ENCODE data around the gene CPNE7. TPM values are rescaled to one million over a fixed set of nuclear protein-coding genes. Genes with fewer than 3 reads are reported as not detected.
"Not testable (repeated sequence)": the region's sequence is repeated elsewhere in the genome, so short reads cannot be mapped to it uniquely, and the experiment has no call there.

Gene CPNE7
- total RNA-seq, 1 experiment from 2014 or later, result 18.5 TPM

GRCh38 chr16:89583197-89583894, 7.8 kb downstream of the CPNE7 start:
- DNase-seq (ENCODE audit: low spot score), result no peak

DNA sequence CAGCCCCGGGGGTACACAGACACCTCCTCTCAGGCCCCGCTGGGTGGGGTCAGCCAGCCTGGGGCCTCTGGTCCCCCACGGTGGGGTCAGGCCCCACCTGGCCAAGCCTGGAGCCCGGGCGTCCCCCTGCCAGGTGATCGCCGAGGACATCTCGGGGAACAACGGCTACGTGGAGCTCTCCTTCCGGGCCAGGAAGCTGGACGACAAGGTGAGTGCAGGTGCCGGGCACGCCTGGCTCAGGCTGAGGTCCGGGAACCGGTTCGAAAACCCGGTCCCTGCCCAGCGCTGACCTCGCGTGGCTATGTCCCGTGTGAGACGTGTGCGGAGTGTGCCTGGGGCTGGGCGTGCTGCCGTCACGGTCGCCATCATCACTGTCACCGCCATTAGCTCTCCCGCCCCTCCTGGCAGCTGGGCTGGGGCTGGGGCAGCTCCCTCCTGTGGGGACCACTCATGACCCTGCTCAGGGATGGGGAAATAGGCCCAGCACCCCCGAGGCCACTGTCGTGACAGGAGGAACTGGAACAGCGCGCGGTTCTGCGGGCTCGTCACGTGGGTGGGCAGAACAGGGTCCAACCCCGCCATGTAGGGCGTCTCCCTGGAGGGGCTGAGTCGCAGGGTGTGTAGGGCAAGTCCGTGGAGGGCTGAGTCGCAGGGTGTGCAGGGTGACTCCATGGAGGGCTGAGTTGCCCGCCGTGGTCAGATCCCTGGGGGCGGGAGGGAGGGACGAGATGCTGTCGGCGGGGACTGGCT, 8.5 kb downstream of the CPNE7 start:
- DNase-seq (ENCODE audit: low spot score), result peak; percentile 15

GRCh38 chr16:89584768-89585549, 9.4 kb downstream of the CPNE7 start:
- peak; percentile 59 for DNase-seq (ENCODE audit: low spot score)

DNA sequence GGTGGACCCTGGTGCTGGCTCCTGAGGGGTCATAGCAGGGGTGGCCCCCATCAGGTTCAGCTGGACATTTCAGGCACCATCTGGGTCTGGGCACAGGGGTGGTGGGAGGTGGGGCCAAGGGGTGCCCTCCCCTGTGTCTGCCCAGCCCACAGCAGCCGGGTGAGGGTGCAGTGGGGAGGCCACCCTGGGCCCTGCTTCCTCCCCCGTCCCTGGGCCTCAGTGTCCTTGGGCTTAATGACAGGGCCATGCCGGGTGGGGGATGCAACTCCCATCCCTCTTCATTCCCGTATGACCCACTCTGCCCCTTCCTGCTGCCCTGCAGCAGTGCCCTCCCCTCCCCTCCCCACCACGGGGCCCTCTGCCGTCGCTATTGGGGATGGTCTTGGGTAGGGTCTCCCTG, 10.7 kb downstream of the CPNE7 start:
- DNase-seq (ENCODE audit: low spot score), result no peak

DNA sequence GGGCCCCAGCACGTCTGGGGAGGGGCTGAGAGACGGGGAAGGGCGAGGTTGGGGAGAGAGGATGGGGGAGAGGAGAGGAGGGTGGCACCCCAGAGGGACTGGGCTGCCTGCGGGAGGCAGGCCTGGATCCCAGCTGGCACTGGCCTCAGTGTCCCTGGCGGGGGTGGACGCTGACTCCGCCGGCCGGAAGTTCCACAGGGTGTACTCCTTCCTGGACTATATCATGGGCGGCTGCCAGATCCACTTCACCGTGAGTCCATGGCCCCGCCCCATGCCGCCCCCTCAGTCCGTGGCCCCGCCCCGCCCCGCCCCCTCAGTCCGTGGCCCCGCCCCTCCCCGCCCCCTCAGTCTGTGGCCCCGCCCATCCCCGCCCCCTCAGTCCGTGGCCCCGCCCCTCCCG, 11.3 kb downstream of the CPNE7 start:
- DNase-seq (ENCODE audit: low spot score), result peak; percentile 44

GRCh38 chr16:89587676-89588075, 12.1 kb downstream of the CPNE7 start:
- not testable (repeated sequence) for DNase-seq (ENCODE audit: low spot score)

GRCh38 chr16:89588413-89589109, 13.0 kb downstream of the CPNE7 start:
- DNase-seq (ENCODE audit: low spot score), result no peak

DNA sequence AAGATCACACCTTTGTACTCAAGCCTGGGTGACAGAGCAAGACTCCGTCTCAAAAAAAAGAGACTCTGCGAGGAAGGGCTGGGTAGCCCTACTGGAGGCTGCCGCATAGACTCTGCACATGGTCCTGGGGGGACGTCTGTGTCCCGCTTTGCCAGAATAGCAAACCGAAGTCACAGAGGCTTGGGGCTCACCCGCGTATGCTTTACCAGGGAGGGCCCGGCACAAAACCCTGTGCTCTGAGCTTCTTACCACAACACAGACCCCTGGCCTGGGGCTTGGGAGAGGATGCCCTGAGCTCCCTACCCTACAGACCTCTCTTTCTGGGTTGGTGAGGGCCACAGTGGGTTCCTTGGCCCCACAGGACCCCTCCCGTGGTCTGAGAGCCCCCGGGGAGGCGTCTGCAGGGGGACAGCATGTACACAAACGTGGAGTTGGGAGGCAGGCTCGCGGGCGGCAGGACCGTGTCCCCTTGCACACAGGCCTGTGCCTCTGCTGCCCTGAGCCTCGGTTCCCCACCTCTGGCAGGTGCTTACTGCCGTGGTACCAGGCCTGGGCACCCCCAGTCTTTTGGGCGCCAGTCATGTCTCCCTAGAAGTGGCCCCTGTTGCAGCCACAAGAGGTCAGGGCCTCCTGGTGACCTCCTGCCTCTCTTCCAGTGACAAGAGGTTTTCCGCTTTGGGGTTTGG, 13.8 kb downstream of the CPNE7 start:
- DNase-seq (ENCODE audit: low spot score), result no peak

DNA sequence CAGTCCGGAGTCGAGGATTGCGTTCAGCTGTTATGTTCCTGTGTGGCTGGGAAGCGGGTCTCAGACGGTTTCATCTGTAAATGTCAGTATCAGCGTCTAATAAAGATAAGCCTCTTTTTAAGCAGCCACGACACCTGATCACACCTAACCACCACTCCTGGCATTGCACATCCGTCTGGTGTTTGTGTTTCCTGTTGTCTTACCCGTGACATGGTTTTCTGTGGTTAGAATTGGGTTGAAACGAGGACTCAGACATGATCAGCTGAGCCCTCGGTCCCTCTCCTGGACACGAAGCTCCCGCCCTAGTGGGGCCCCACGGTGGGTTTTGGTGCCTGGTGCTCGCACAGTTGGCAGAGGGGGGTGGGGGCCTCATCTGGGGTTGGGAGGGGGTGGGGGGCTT, 18.3 kb downstream of the CPNE7 start:
- DNase-seq (ENCODE audit: low spot score), result no peak

- DNase-seq (ENCODE audit: low spot score), result no peak
Measured at GRCh38 chr16:89595330-89596060, 19.9 kb downstream of the CPNE7 start.

- DNase-seq (ENCODE audit: low spot score), result no peak
Measured at GRCh38 chr16:89596061-89596689, 20.6 kb downstream of the CPNE7 start.

DNA sequence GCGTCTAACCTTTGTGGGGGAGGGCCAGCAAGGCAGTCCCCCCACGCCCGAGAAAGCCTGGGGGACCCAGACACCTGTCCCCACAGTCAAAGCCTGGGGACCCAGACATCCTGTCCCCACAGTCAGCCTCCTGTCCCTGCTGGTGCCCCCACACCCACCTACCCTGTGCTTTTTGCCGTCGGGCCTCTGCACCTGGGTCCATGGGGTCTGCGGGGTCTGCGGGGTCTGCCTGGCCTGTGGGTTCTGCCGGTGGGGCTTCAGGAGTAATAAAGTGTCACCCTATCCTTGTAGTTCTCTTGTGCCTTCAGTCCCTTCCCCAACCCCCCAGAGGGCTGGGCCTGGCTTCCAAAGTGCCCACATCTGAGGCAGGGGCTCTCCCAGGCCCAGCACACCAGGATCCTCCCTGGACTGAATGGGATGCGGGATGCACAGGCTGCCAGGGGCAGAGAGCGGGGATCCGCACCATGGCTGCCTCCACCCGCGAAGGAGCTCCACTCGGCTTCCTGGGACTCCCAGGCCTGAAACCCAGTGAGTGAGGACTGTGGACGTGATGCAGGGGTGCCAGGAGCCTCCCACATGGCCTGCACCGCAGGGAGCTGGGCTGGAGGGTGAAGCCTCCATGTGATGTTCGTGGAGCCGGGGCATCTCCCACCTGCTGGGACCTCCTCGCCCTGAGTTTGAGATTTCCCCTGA, 21.5 kb downstream of the CPNE7 start:
- no peak for DNase-seq (ENCODE audit: low spot score)

GRCh38 chr16:89598199-89598598, 22.6 kb downstream of the CPNE7 start:
- DNase-seq (ENCODE audit: low spot score), result no peak

DNA sequence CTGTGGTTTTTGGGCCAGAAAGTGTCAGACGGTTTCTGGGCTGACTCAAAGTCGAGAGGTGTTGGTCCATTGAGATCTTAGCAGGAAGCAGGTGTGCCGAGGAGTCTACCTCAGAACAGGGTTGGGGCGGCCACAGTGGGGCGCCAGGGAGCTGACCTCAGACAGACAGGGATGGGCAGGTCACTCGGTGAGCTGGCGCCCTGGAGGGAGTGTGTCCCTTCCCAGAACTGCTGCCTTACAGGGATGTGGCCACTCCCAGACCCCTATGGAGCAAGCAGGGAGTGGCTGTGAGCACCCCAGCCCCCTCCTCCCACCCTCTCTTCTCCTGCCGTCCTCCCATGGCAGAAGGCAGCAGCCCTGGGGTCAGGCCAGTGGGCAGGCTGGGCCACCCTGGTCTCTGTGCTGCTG, 23.9 kb downstream of the CPNE7 start:
- peak; percentile 79 for DNase-seq (ENCODE audit: low spot score)

GRCh38 chr16:89599902-89600301, 24.3 kb downstream of the CPNE7 start:
- DNase-seq (ENCODE audit: low spot score), result no peak

DNA sequence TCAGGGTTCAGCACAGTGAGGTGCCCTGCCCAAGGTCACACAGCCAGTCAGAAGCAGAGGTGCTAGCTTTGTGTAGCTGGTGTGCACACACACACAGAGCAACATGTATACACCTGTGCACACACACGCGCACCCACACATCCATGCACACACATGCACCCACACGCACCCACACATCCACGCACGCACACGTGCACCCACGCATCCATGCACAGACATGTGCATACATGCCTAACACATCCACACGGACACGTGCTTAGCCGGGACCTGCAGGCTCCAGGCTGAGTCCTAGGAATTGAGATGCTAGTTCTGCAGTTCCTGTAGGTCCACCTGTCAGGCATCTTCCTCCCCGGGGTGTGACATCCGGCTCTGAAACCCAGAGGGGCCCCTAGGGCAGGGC, 24.9 kb downstream of the CPNE7 start:
- DNase-seq (ENCODE audit: low spot score), result no peak

- DNase-seq (ENCODE audit: low spot score), result peak; percentile 34
Measured at GRCh38 chr16:89600956-89601355, 25.4 kb downstream of the CPNE7 start.

DNA sequence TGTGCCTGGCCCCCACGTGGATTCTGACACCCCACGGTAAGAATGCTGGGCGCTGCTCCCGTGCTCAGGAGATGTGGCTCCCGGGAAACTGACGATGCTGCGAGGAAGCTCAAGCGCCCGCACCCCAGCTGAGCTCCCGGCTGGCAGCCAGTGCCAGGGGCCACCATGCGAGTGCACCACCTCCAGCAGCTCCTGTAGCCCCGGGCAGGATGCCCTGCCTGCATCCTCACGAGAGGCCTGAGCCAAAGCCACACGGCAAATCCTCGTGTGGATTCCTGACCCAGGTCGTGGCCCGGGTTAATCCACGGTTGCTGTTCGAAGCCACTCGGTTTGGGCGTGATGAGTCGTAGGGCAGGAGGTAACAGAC, 26.3 kb downstream of the CPNE7 start:
- DNase-seq (ENCODE audit: low spot score), result no peak

GRCh38 chr16:89602273-89602951, 26.9 kb downstream of the CPNE7 start:
- DNase-seq (ENCODE audit: low spot score), result peak; percentile 91

Measured in A172 (cell line).